H1 (cell line): ENCODE data around the gene GATC. TPM values are rescaled to one million over a fixed set of nuclear protein-coding genes. Genes with fewer than 3 reads are reported as not detected.
A peak's percentile ranks its signal among the peaks of the same experiment; 100 is the strongest.

Experiments
- CTCF ChIA-PET: fragments of 300-600 bp; sonication (Branson Sonifier 250); formaldehyde crosslinking; loops from one replicate; lab custom pipeline; 2021; ENCODE audit not compliant: partially characterized antibody; lab: Charles Lee
- POLR2A ChIA-PET: fragments of 300-600 bp; sonication (Branson Sonifier 250); formaldehyde crosslinking; loops from one replicate; lab custom pipeline; 2021; ENCODE audit warnings: inconsistent platforms; ENCODE audit not compliant: partially characterized antibody; lab: Charles Lee
- DNase-seq, 2 experiments: peaks; one replicate each; pipeline versions ENCODE4 v3.0.0 to v3.0.0-alpha.2; 2010 to 2022; ENCODE audit warnings: low spot score in 2 of 2, low read depth in 1 of 2, mixed read lengths in 1 of 2
- FAIRE-seq: peaks from 2 replicates; lab custom pipeline; 2011; peaks lifted over from hg19 to GRCh38; lab: Jason Lieb, UNC
- H2AFZ ChIP-seq: 2 replicates; pipeline ENCODE4 v1.8.1; 2012; ENCODE audit warnings: low read length, inconsistent platforms
- H2AK5ac ChIP-seq: 2 replicates; pipeline ENCODE4 v1.6.1; 2013; ENCODE audit warnings: low read depth, low read length
- H2BK120ac ChIP-seq: replicated peaks from 2 replicates; pipeline ENCODE3; 2013; ENCODE audit warnings: low read depth, low read length, inconsistent platforms
- H2BK12ac ChIP-seq: 2 replicates; pipeline ENCODE4 v1.6.1; 2013; ENCODE audit warnings: low read depth, low read length
- H2BK15ac ChIP-seq: 2 replicates; pipeline ENCODE4 v1.6.1; 2013; ENCODE audit warnings: low read length
- H2BK20ac ChIP-seq: 2 replicates; pipeline ENCODE4 v1.6.1; 2013; ENCODE audit warnings: low read length
- H2BK5ac ChIP-seq: 2 replicates; pipeline ENCODE4 v1.6.1; 2013; ENCODE audit warnings: low read depth, low read length
- H3K14ac ChIP-seq: 2 replicates; pipeline ENCODE4 v1.6.1; 2013; ENCODE audit warnings: inconsistent platforms; ENCODE audit not compliant: insufficient read length
- H3K18ac ChIP-seq: 2 replicates; pipeline ENCODE4 v1.6.1; 2013; ENCODE audit warnings: low read length; ENCODE audit errors: extremely low read depth
- H3K23ac ChIP-seq: 2 replicates; pipeline ENCODE4 v1.6.1; 2013; ENCODE audit warnings: inconsistent platforms; ENCODE audit not compliant: insufficient read length
- H3K23me2 ChIP-seq: 2 replicates; pipeline ENCODE4 v1.6.1; 2013; ENCODE audit warnings: low read depth, low read length
- H3K27ac ChIP-seq: 2 replicates; pipeline ENCODE4 v1.6.1; 2011; ENCODE audit warnings: low read depth, low read length, inconsistent platforms
- H3K27me3 ChIP-seq, 4 experiments: replicated peaks in 1 of 4; 1 replicate in 1 of 4; 2 replicates in 3 of 4; pipeline versions ENCODE4 v1.6.1 to v1.8.1; 2011 to 2013; ENCODE audit warnings: low read length in 3 of 4, mild to moderate bottlenecking in 3 of 4, inconsistent platforms in 2 of 4, mixed read lengths in 2 of 4, moderate library complexity in 1 of 4; ENCODE audit not compliant: control insufficient read depth in 3 of 4, insufficient read depth in 3 of 4; ENCODE audit errors: extremely low read depth in 1 of 4
- H3K36me3 ChIP-seq, 4 experiments: 2 replicates each; pipeline versions ENCODE4 v1.6.1 to v1.8.1; 2011 to 2013; ENCODE audit warnings: mild to moderate bottlenecking in 4 of 4, low read length in 3 of 4, moderate library complexity in 2 of 4, control low read depth in 1 of 4, inconsistent platforms in 1 of 4; ENCODE audit not compliant: insufficient read depth in 4 of 4, control insufficient read depth in 2 of 4
- H3K4ac ChIP-seq: replicated peaks from 2 replicates; pipeline ENCODE3; 2013; ENCODE audit warnings: low read length, low read depth, mixed read lengths, inconsistent platforms; ENCODE audit not compliant: insufficient read length
- H3K4me1 ChIP-seq, 4 experiments: replicated peaks in 1 of 4; 1 replicate in 1 of 4; 2 replicates in 3 of 4; pipeline versions ENCODE4 v1.6.1 to v1.8.1; 2011 to 2013; ENCODE audit warnings: low read length in 3 of 4, inconsistent platforms in 2 of 4, mixed read lengths in 1 of 4; ENCODE audit not compliant: insufficient read depth in 4 of 4, control insufficient read depth in 3 of 4
- H3K4me2 ChIP-seq, 2 experiments: 2 replicates each; pipeline versions ENCODE4 v1.6.1 to v1.8.1; 2011 to 2013; ENCODE audit warnings: low read depth in 2 of 2, low read length in 2 of 2, control low read depth in 1 of 2, inconsistent platforms in 1 of 2, mild to moderate bottlenecking in 1 of 2; ENCODE audit not compliant: insufficient read depth in 1 of 2
- H3K4me3 ChIP-seq, 4 experiments: fragments of 200-600, 300-600 bp in 1 of 4; sonication (generic), shearing (Covaris generic), sonication (Bioruptor Twin) in 1 of 4; 2 replicates each; pipeline versions ENCODE4 v1.5.1 to v1.8.1; 2011 to 2016; ENCODE audit warnings: low read length in 4 of 4, low read depth in 3 of 4, control low read depth in 2 of 4, inconsistent platforms in 2 of 4, mild to moderate bottlenecking in 2 of 4, mixed read lengths in 1 of 4, moderate library complexity in 1 of 4; ENCODE audit not compliant: insufficient read depth in 2 of 4; ENCODE audit errors: extremely low read depth in 1 of 4
- H3K56ac ChIP-seq: replicated peaks from 2 replicates; pipeline ENCODE3; 2013; ENCODE audit warnings: low read depth, mild to moderate bottlenecking, mixed read lengths, low read length, inconsistent platforms; ENCODE audit not compliant: insufficient read length
- H3K79me1 ChIP-seq: 2 replicates; pipeline ENCODE4 v1.6.1; 2013; ENCODE audit warnings: low read depth, low read length, control low read depth
- H3K79me2 ChIP-seq, 2 experiments: 2 replicates each; pipeline versions ENCODE4 v1.6.1 to v1.8.1; 2012 to 2013; ENCODE audit warnings: low read length in 2 of 2, mild to moderate bottlenecking in 2 of 2, inconsistent platforms in 1 of 2; ENCODE audit not compliant: insufficient read depth in 2 of 2, control insufficient read depth in 1 of 2
- H3K9ac ChIP-seq, 4 experiments: replicated peaks in 1 of 4; 1 replicate in 1 of 4; 2 replicates in 3 of 4; pipeline versions ENCODE4 v1.6.1 to v1.8.1; 2011 to 2013; ENCODE audit warnings: low read depth in 3 of 4, low read length in 3 of 4, control low read depth in 2 of 4, mild to moderate bottlenecking in 2 of 4, moderate library complexity in 2 of 4, inconsistent platforms in 1 of 4; ENCODE audit errors: extremely low read depth in 1 of 4
- H3K9me3 ChIP-seq, 2 experiments: 2 replicates each; pipeline versions ENCODE4 v1.6.1 to v1.8.1; 2012 to 2013; ENCODE audit warnings: mild to moderate bottlenecking in 2 of 2, moderate library complexity in 2 of 2, control low read depth in 1 of 2, inconsistent platforms in 1 of 2, low read depth in 1 of 2, low read length in 1 of 2, mixed read lengths in 1 of 2; ENCODE audit not compliant: insufficient read depth in 2 of 2
- H4K20me1 ChIP-seq, 2 experiments: replicated peaks in 1 of 2; 2 replicates each; pipeline versions ENCODE3 to v1.8.1; 2011 to 2013; ENCODE audit warnings: inconsistent platforms in 2 of 2, low read length in 2 of 2, mild to moderate bottlenecking in 1 of 2; ENCODE audit not compliant: insufficient read depth in 2 of 2, control insufficient read depth in 1 of 2
- H4K5ac ChIP-seq: 2 replicates; pipeline ENCODE4 v1.6.1; 2013; ENCODE audit warnings: low read length, low read depth, mixed read lengths, inconsistent platforms; ENCODE audit not compliant: insufficient read length
- H4K8ac ChIP-seq: 2 replicates; pipeline ENCODE4 v1.8.0; 2013; ENCODE audit warnings: mild to moderate bottlenecking, moderate library complexity, low read length, inconsistent platforms; ENCODE audit not compliant: insufficient read depth; ENCODE audit errors: extremely low read depth
- H4K91ac ChIP-seq: replicated peaks from 2 replicates; pipeline ENCODE3; 2013; ENCODE audit warnings: low read length, mixed read lengths, inconsistent platforms; ENCODE audit not compliant: insufficient read length
- ATF2 ChIP-seq: IDR thresholded peaks from 2 replicates; pipeline ENCODE4 v1.6.1; 2012; ENCODE audit warnings: low read length, inconsistent platforms
- POLR2A ChIP-seq, 2 experiments: IDR thresholded peaks; 1 replicate in 1 of 2; 2 replicates in 1 of 2; pipeline ENCODE4 v1.6.1; 2011; ENCODE audit warnings: low read depth in 2 of 2, low read length in 2 of 2, mild to moderate bottlenecking in 2 of 2; ENCODE audit errors: control extremely low read depth in 1 of 2
- TAF1 ChIP-seq: IDR thresholded peaks from 2 replicates; pipeline ENCODE4 v1.6.1; 2011; ENCODE audit warnings: mild to moderate bottlenecking, low read depth, low read length
- WGBS, 2 experiments: shearing (Covaris generic) in 1 of 2; methylation state at CpG; one replicate each; pipeline versions ENCODE4 v1.1.6 to v1.1.7; 2013 to 2015; ENCODE audit warnings: low lambda C conversion rate in 2 of 2, mixed read lengths in 2 of 2, inconsistent platforms in 1 of 2, low coverage in 1 of 2, missing lambda C conversion rate in 1 of 2; ENCODE audit not compliant: insufficient replicate concordance in 2 of 2, insufficient coverage in 1 of 2, insufficient read length in 1 of 2; ENCODE audit errors: extremely low coverage in 1 of 2, missing lambda C conversion rate in 1 of 2; 5-methylcytosine and 5-hydroxymethylcytosine counted together
- polyA plus RNA-seq, 7 experiments: library from polyadenylated mRNA; depleted of rRNA in 3 of 7; stranded (reverse) in 5 of 7; unstranded in 2 of 7; fragments of >200 nt in 5 of 7; fragments of 200-250 nt in 2 of 7; gene quantifications; 1 replicate in 5 of 7; 2 replicates in 1 of 7; 4 replicates in 1 of 7; pipeline versions ENCODE4 v1.2.1 to v1.2.3, GENCODE V29; 2011 to 2013; ENCODE audit warnings: missing spikeins in 2 of 7, mixed read lengths in 2 of 7
- total RNA-seq: library from RNA; stranded (reverse); fragmentation: NEBNext Ultra II Directional; extraction: Animal tissue kit (Norgen Biotek cat#: 25700); gene quantifications from 2 replicates; pipeline ENCODE4 v1.2.1, GENCODE V29; 2021

Gene GATC
- total and polyA plus RNA-seq, 2 of the 8 experiments (the other 6 are each of a cell fraction or from before 2014, with no cell fraction given) = 13.2 to 30.4 TPM

GRCh38 chr12:120480211-120480610 is 34.0 kb downstream of the GATC start:
- H4K5ac ChIP-seq = no peak overlapping the region
- peaks cover 0 to 1% of the 10 kb centered on the region in 2 experiments for H4K20me1 ChIP-seq
- H3K36me3 ChIP-seq = no peaks in the 10 kb centered on the region
- H3K18ac ChIP-seq = no peak overlapping the region
- H2BK20ac ChIP-seq = no peak overlapping the region
- TF ChIP-seq POLR2A (IDR thresholded peaks at IDR 0.05; ENCODE audit: control extremely low read depth in 1 of 2, low read depth in 2 of 2, low read length in 2 of 2) = no peak
- TF ChIP-seq ATF2 = no peak
- TF ChIP-seq TAF1 = no peak
- no peak overlapping the region for H2BK120ac ChIP-seq
- no peak overlapping the region for H2AFZ ChIP-seq
- no peak overlapping the region for H3K4ac ChIP-seq
- no peaks in the 10 kb centered on the region for H3K27me3 ChIP-seq
- H2BK12ac ChIP-seq = peak overlapping the region; percentile 86; the same call in 1 of the 2 replicates
- peaks cover 2% of the 10 kb centered on the region; the same call in 1 of the 2 replicates for H3K79me1 ChIP-seq
- no peaks in the 10 kb centered on the region for H3K23me2 ChIP-seq
- no peak overlapping the region for H3K14ac ChIP-seq
- no peaks in the 10 kb centered on the region for H3K9me3 ChIP-seq
- no peak overlapping the region for H2AK5ac ChIP-seq
- no peak overlapping the region for H4K8ac ChIP-seq
- FAIRE-seq = no peak
- no peak overlapping the region for H2BK5ac ChIP-seq
- no peak overlapping the region for H3K9ac ChIP-seq
- no peak overlapping the region for H2BK15ac ChIP-seq
- no peak for DNase-seq
- no peak overlapping the region for H3K4me2 ChIP-seq
- no peak overlapping the region for H3K27ac ChIP-seq
- H3K79me2 ChIP-seq = no peaks in the 10 kb centered on the region
- WGBS, 2 experiments = 91% methylated on average over 1 of the region's 1 CpG; no CpG with 5 or more reads in 1 of the 2 experiments
- POLR2A ChIA-PET = interaction anchor here (0.6 to 4.2 kb wide), 11 partner anchors 10 to 279 kb away, joined by 3 to 25 read pairs (median 4); partner anchors contain the start of genes DYNLL1, RPLP0 and SRSF9
- H3K23ac ChIP-seq = no peak overlapping the region
- no peak overlapping the region for H3K4me3 ChIP-seq
- H3K4me1 ChIP-seq = peaks cover 0 to 5% (median 0%) of the 10 kb centered on the region in 4 experiments; a peak in 1 of 7 replicates
- no peak overlapping the region for H3K56ac ChIP-seq
- H4K91ac ChIP-seq = no peak overlapping the region
- CTCF ChIA-PET = interaction anchor here (0.6 to 1.9 kb wide), 5 partner anchors 10 to 48 kb away, joined by 3 to 5 read pairs (median 4); partner anchors contain the start of gene DYNLL1
